ENCODE results near the gene CCDC185. TPM values are rescaled to one million over a fixed set of nuclear protein-coding genes. Genes with fewer than 3 reads are reported as not detected.
"Not testable (repeated sequence)": the region's sequence is repeated elsewhere in the genome, so short reads cannot be mapped to it uniquely, and the experiment has no call there.

The CCDC185 gene
- total RNA-seq, 1 experiment from 2014 or later = not detected

- Histone ChIP-seq H3K27ac (peak within 1 kb of the TSS; percentile 38), H3K9me3 (replicated peaks) (no peaks in the 10 kb centered on the region), H3K36me3 (no peaks in the 10 kb centered on the region), H3K4me1 (no peaks in the 10 kb centered on the region), H3K4me3 (peak within 1 kb of the TSS; percentile 61), H3K27me3 (no peaks in the 10 kb centered on the region)
- peak; percentile 51 for DNase-seq
These were observed 29.1 kb upstream of the CCDC185 start, which contains the start of gene SUSD4 for GRCh38 chr1:223363856-223364684. Gene SUSD4 (minus strand): TSS chr1:223364176. CDS start chr1:223363425, 751 bp downstream.

GRCh38 chr1:223364685-223365382 lies 28.4 kb upstream of the CCDC185 start:
- H3K27me3 ChIP-seq = no peaks in the 10 kb centered on the region
- H3K4me3 ChIP-seq = no peak overlapping the region

GRCh38 chr1:223374064-223374610 lies 19.1 kb upstream of the CCDC185 start:
- DNase-seq = no peak
- Histone ChIP-seq H3K4me3 (no peak overlapping the region), H3K36me3 (no peaks in the 10 kb centered on the region), H3K4me1 (no peaks in the 10 kb centered on the region), H3K27ac (no peak overlapping the region), H3K9me3 (replicated peaks) (no peaks in the 10 kb centered on the region; the same call in 1 of the 2 replicates), H3K27me3 (no peaks in the 10 kb centered on the region; the same call in 1 of the 2 replicates)

More at GRCh38 chr1:223364685-223365382, 28.4 kb upstream of the CCDC185 start:
- Histone ChIP-seq H3K36me3 (no peaks in the 10 kb centered on the region), H3K4me1 (no peaks in the 10 kb centered on the region), H3K27ac (no peak overlapping the region), H3K9me3 (replicated peaks) (no peaks in the 10 kb centered on the region)
- DNase-seq = no peak

- Histone ChIP-seq H3K27ac (no peak overlapping the region), H3K27me3 (peaks cover 7% of the 10 kb centered on the region)
- DNase-seq = peak; percentile 51 to 70
These were observed 14.5 kb upstream of the CCDC185 start for GRCh38 chr1:223378754-223379153.

GRCh38 chr1:223386013-223386412 lies 7.2 kb upstream of the CCDC185 start:
- H3K27ac ChIP-seq = no peak overlapping the region
- no peaks in the 10 kb centered on the region for H3K4me1 ChIP-seq
- no peaks in the 10 kb centered on the region for H3K36me3 ChIP-seq
- H3K9me3 ChIP-seq (replicated peaks) = no peaks in the 10 kb centered on the region
- no peak for DNase-seq
- H3K4me3 ChIP-seq = no peak overlapping the region
- H3K27me3 ChIP-seq = peaks cover 20% of the 10 kb centered on the region

More at GRCh38 chr1:223378754-223379153, 14.5 kb upstream of the CCDC185 start:
- Histone ChIP-seq H3K4me3 (no peak overlapping the region), H3K36me3 (no peaks in the 10 kb centered on the region), H3K4me1 (no peaks in the 10 kb centered on the region), H3K9me3 (replicated peaks) (no peaks in the 10 kb centered on the region)

GRCh38 chr1:223390618-223391017 lies 2.6 kb upstream of the CCDC185 start:
- H3K27ac ChIP-seq = no peak overlapping the region
- H3K4me3 ChIP-seq = no peak overlapping the region
- no peaks in the 10 kb centered on the region for H3K9me3 ChIP-seq (replicated peaks)
- no peaks in the 10 kb centered on the region for H3K4me1 ChIP-seq
- H3K36me3 ChIP-seq = no peaks in the 10 kb centered on the region
- DNase-seq = no peak
- H3K27me3 ChIP-seq = peaks cover 12% of the 10 kb centered on the region

- H3K4me3 ChIP-seq = no peak overlapping the region
- H3K36me3 ChIP-seq = no peaks in the 10 kb centered on the region
- H3K27me3 ChIP-seq = no peaks in the 10 kb centered on the region
- no peak for DNase-seq
- H3K4me1 ChIP-seq = no peaks in the 10 kb centered on the region
- no peaks in the 10 kb centered on the region for H3K9me3 ChIP-seq (replicated peaks)
- H3K27ac ChIP-seq = no peak overlapping the region
These were observed 1.0 kb downstream of the CCDC185 start for GRCh38 chr1:223394242-223394641.

- no peak overlapping the region for H3K27ac ChIP-seq
- H3K9me3 ChIP-seq (replicated peaks) = no peaks in the 10 kb centered on the region; the same call in 1 of the 2 replicates
- H3K4me1 ChIP-seq = no peaks in the 10 kb centered on the region
- no peak for DNase-seq
- no peak overlapping the region for H3K4me3 ChIP-seq
- no peaks in the 10 kb centered on the region for H3K27me3 ChIP-seq
- no peaks in the 10 kb centered on the region for H3K36me3 ChIP-seq
These were observed 1.5 kb downstream of the CCDC185 start for GRCh38 chr1:223394706-223395105.

- H3K36me3 ChIP-seq; H3K4me3 ChIP-seq; DNase-seq; H3K9me3 ChIP-seq (replicated peaks); H3K27me3 ChIP-seq; H3K27ac ChIP-seq; H3K4me1 ChIP-seq: not testable (repeated sequence)
These were observed 6.2 kb downstream of the CCDC185 start for GRCh38 chr1:223399393-223399792.

- no peaks in the 10 kb centered on the region for H3K27me3 ChIP-seq
- H3K4me1 ChIP-seq = peaks cover 8% of the 10 kb centered on the region; the same call in 1 of the 2 replicates
- no peak overlapping the region for H3K4me3 ChIP-seq
- H3K9me3 ChIP-seq (replicated peaks) = no peaks in the 10 kb centered on the region; the same call in 1 of the 2 replicates
- H3K27ac ChIP-seq = peak overlapping the region; percentile 6
- no peaks in the 10 kb centered on the region for H3K36me3 ChIP-seq
- no peak for DNase-seq
These were observed 8.9 kb downstream of the CCDC185 start for GRCh38 chr1:223401873-223402789.

GRCh38 chr1:223402790-223403142 lies 9.6 kb downstream of the CCDC185 start:
- Histone ChIP-seq H3K36me3 (no peaks in the 10 kb centered on the region), H3K4me3 (no peak overlapping the region), H3K27me3 (no peaks in the 10 kb centered on the region), H3K9me3 (replicated peaks) (no peaks in the 10 kb centered on the region; the same call in 1 of the 2 replicates), H3K27ac (peak overlapping the region; percentile 6; the same call in 1 of the 2 replicates), H3K4me1 (peaks cover 8% of the 10 kb centered on the region; the same call in 1 of the 2 replicates)
- no peak for DNase-seq

- H3K4me1 ChIP-seq = peaks cover 8% of the 10 kb centered on the region; the same call in 1 of the 2 replicates
- peak in 1 of 2 experiments; percentile 28 for DNase-seq
- no peaks in the 10 kb centered on the region; the same call in 1 of the 2 replicates for H3K9me3 ChIP-seq (replicated peaks)
- no peaks in the 10 kb centered on the region for H3K36me3 ChIP-seq
- H3K27ac ChIP-seq = peak overlapping the region; percentile 6; the same call in 1 of the 2 replicates
- H3K27me3 ChIP-seq = no peaks in the 10 kb centered on the region
- H3K4me3 ChIP-seq = no peak overlapping the region
These were observed 10.1 kb downstream of the CCDC185 start for GRCh38 chr1:223403184-223403815.

GRCh38 chr1:223405507-223405906 lies 12.3 kb downstream of the CCDC185 start:
- peaks cover 8% of the 10 kb centered on the region; the same call in 1 of the 2 replicates for H3K4me1 ChIP-seq
- H3K4me3 ChIP-seq = no peak overlapping the region
- no peaks in the 10 kb centered on the region for H3K27me3 ChIP-seq
- H3K9me3 ChIP-seq (replicated peaks) = no peaks in the 10 kb centered on the region
- H3K36me3 ChIP-seq = no peaks in the 10 kb centered on the region
- no peak overlapping the region for H3K27ac ChIP-seq
- no peak for DNase-seq
